ENCODE measurements around the gene ATP2B2.

Gene ATP2B2

GRCh38 chr3:10528046-10528445, 22.7 kb upstream of the ATP2B2 start:
- DNase-seq, result no peak

GRCh38 chr3:10527295-10528001, 22.1 kb upstream of the ATP2B2 start:
- DNase-seq, result no peak

- DNase-seq, result no peak
Measured at GRCh38 chr3:10526366-10526765, 21.0 kb upstream of the ATP2B2 start.

GRCh38 chr3:10524799-10525301, 19.5 kb upstream of the ATP2B2 start:
- no peak for DNase-seq

- DNase-seq, result no peak
Measured at GRCh38 chr3:10524270-10524669, 18.9 kb upstream of the ATP2B2 start.

GRCh38 chr3:10523561-10523960, 18.2 kb upstream of the ATP2B2 start:
- no peak for DNase-seq

GRCh38 chr3:10522646-10523303, 17.4 kb upstream of the ATP2B2 start:
- no peak for DNase-seq

- DNase-seq, result no peak
Measured at GRCh38 chr3:10521772-10522441, 16.5 kb upstream of the ATP2B2 start.

GRCh38 chr3:10520072-10520471, 14.7 kb upstream of the ATP2B2 start:
- no peak for DNase-seq

GRCh38 chr3:10519236-10519635, 13.8 kb upstream of the ATP2B2 start:
- DNase-seq, result peak in 1 of 2 experiments; percentile 7

- no peak for DNase-seq
Measured at GRCh38 chr3:10518506-10519150, 13.2 kb upstream of the ATP2B2 start.

- no peak for DNase-seq
Measured at GRCh38 chr3:10517627-10518026, 12.2 kb upstream of the ATP2B2 start.

GRCh38 chr3:10516544-10517452, 11.4 kb upstream of the ATP2B2 start:
- DNase-seq, result no peak

GRCh38 chr3:10515884-10516495, 10.6 kb upstream of the ATP2B2 start:
- DNase-seq, result no peak

GRCh38 chr3:10515396-10515795, 10.0 kb upstream of the ATP2B2 start:
- no peak for DNase-seq

- DNase-seq, result no peak
Measured at GRCh38 chr3:10514407-10515069, 9.2 kb upstream of the ATP2B2 start.

GRCh38 chr3:10513306-10513705, 7.9 kb upstream of the ATP2B2 start:
- DNase-seq, result no peak

- no peak for DNase-seq
Measured at GRCh38 chr3:10512687-10513086, 7.3 kb upstream of the ATP2B2 start.

GRCh38 chr3:10511809-10512494, 6.6 kb upstream of the ATP2B2 start:
- no peak for DNase-seq

GRCh38 chr3:10510743-10511432, 5.5 kb upstream of the ATP2B2 start:
- no peak for DNase-seq

All from NCI-H446 (cell line).